ENCODE data around the gene CCDC88C. TPM values are rescaled to one million over a fixed set of nuclear protein-coding genes. Genes with fewer than 3 reads are reported as not detected.
"Not testable (repeated sequence)": the region's sequence is repeated elsewhere in the genome, so short reads cannot be mapped to it uniquely, and the experiment has no call there.

CCDC88C gene
- total and polyA plus RNA-seq, 12 donors, result 1.5 to 6.5 (median 3.4) TPM

- H3K36me3 ChIP-seq (replicated peaks in 1 of 2), result peaks cover 0 to 32% of the 10 kb centered on the region in 2 donors
- TF ChIP-seq, protein P1, sequence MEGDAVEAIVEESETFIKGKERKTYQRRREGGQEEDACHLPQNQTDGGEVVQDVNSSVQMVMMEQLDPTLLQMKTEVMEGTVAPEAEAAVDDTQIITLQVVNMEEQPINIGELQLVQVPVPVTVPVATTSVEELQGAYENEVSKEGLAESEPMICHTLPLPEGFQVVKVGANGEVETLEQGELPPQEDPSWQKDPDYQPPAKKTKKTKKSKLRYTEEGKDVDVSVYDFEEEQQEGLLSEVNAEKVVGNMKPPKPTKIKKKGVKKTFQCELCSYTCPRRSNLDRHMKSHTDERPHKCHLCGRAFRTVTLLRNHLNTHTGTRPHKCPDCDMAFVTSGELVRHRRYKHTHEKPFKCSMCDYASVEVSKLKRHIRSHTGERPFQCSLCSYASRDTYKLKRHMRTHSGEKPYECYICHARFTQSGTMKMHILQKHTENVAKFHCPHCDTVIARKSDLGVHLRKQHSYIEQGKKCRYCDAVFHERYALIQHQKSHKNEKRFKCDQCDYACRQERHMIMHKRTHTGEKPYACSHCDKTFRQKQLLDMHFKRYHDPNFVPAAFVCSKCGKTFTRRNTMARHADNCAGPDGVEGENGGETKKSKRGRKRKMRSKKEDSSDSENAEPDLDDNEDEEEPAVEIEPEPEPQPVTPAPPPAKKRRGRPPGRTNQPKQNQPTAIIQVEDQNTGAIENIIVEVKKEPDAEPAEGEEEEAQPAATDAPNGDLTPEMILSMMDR (IDR thresholded peaks at IDR 0.05), result no peak
- no peak overlapping the region for H3K4me3 ChIP-seq
- no peak for DNase-seq
- intact Hi-C loops (cut with DNase I), result no loop called here
- no peaks in the 10 kb centered on the region for H3K4me1 ChIP-seq (replicated peaks in 1 of 2)
- WGBS, 4 donors, result 83 to 92% (median 89%) methylated on average over 4 to 5 of the region's 5 CpGs
- H3K27ac ChIP-seq, result no peak overlapping the region
- H3K9me3 ChIP-seq (replicated peaks in 1 of 3), result no peaks in the 10 kb centered on the region
- H3K27me3 ChIP-seq, result no peaks in the 10 kb centered on the region
Observed at GRCh38 chr14:91453744-91454143, 36.1 kb upstream of the CCDC88C start.

GRCh38 chr14:91444335-91445020 is 26.9 kb upstream of the CCDC88C start:
- Histone ChIP-seq H3K36me3 (replicated peaks in 1 of 2) (no peaks in the 10 kb centered on the region), H3K4me3 (no peak overlapping the region), H3K9me3 (replicated peaks in 1 of 3) (no peaks in the 10 kb centered on the region), H3K4me1 (replicated peaks in 1 of 2) (no peaks in the 10 kb centered on the region), H3K27ac (no peak overlapping the region), H3K27me3 (no peaks in the 10 kb centered on the region)
- TF ChIP-seq, protein P1 (IDR thresholded peaks at IDR 0.05), result no peak
- no peak for TF ChIP-seq POLR2A (IDR thresholded peaks at IDR 0.05)
- 75 to 86% (median 82%) methylated on average over 6 of the region's 6 CpGs for WGBS, 4 donors
- intact Hi-C loops (cut with DNase I), result no loop called here
- DNase-seq, result no peak

DNA sequence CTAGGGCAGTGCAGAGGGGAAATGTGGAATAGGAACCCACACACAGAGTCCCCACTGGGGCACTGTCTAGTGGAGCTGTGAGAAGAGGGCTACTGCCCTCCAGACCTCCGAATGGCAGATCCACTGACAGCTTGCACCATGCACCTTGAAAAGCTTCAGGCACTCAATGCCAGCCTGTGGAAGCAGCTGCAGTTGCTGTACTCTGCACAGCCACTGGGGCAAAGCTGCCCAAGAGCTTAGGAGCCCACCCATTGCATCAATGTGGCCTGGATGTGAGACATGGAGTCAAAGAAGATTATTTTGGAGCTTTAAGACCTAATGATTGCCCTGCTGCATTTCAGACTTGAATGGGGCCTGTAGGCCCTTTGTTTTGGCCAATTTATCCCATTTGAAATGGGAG is 21.7 kb upstream of the CCDC88C start:
- Histone ChIP-seq H3K27me3 (no peaks in the 10 kb centered on the region), H3K4me3 (no peak overlapping the region), H3K27ac (no peak overlapping the region), H3K4me1 (replicated peaks in 1 of 2) (no peaks in the 10 kb centered on the region), H3K36me3 (replicated peaks in 1 of 2) (no peaks in the 10 kb centered on the region), H3K9me3 (replicated peaks in 1 of 3) (no peaks in the 10 kb centered on the region)
- DNase-seq, result no peak
- 74 to 83% (median 76%) methylated on average over 1 of the region's 1 CpG; no CpG with 5 or more reads in 1 of the 4 donors for WGBS, 4 donors
- TF ChIP-seq, protein P1 (IDR thresholded peaks at IDR 0.05), result no peak
- no peak for TF ChIP-seq POLR2A (IDR thresholded peaks at IDR 0.05)
- intact Hi-C loops (cut with DNase I), result no loop called here

GRCh38 chr14:91438845-91439244 is 21.2 kb upstream of the CCDC88C start:
- H3K9me3 ChIP-seq (replicated peaks in 1 of 3), result no peaks in the 10 kb centered on the region
- H3K36me3 ChIP-seq (replicated peaks in 1 of 2), result no peaks in the 10 kb centered on the region
- DNase-seq, result no peak
- H3K4me3 ChIP-seq, result no peak overlapping the region
- TF ChIP-seq POLR2A (IDR thresholded peaks at IDR 0.05), result no peak
- TF ChIP-seq, protein P1 (IDR thresholded peaks at IDR 0.05), result no peak
- H3K27ac ChIP-seq, result no peak overlapping the region
- intact Hi-C loops (cut with DNase I), result no loop called here
- no peaks in the 10 kb centered on the region for H3K27me3 ChIP-seq
- no peaks in the 10 kb centered on the region for H3K4me1 ChIP-seq (replicated peaks in 1 of 2)

DNA sequence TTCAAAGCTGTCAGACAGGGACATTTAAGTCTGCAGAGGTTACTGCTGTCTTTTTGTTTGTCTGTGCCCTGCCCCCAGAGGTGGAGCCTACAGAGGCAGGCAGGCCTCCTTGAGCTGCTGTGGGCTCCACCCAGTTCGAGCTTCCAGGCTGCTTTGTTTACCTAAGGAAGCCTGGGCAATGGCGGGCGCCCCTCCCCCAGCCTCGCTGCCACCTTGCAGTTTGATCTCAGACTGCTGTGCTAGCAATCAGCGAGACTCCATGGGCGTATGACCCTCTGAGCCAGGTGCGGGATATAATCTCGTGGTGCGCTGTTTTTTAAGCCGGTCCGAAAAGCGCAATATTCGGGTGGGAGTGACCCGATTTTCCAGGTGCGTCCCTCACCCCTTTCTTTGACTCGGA is 18.6 kb upstream of the CCDC88C start:
- H3K4me3 ChIP-seq; H3K27me3 ChIP-seq; intact Hi-C loops (cut with DNase I); DNase-seq; H3K36me3 ChIP-seq (replicated peaks in 1 of 2); H3K27ac ChIP-seq; H3K4me1 ChIP-seq (replicated peaks in 1 of 2); H3K9me3 ChIP-seq (replicated peaks in 1 of 3): not testable (repeated sequence)
- 81 to 89% (median 83%) methylated on average over 15 to 16 of the region's 16 CpGs for WGBS, 4 donors
